ENCODE measurements around the gene PHC2.

- no peak for TF ChIP-seq CTCF (IDR thresholded peaks at IDR 0.05)
- TF ChIP-seq POLR2A (IDR thresholded peaks at IDR 0.05): no peak
- no peak for TF ChIP-seq POLR2AphosphoS5 (IDR thresholded peaks at IDR 0.05)
- no peak for TF ChIP-seq EP300 (IDR thresholded peaks at IDR 0.05)
Observed at GRCh38 chr1:33305816-33306652, 124.9 kb downstream of the PHC2 start.
